Astrocyte of the spinal cord (primary cell): ENCODE data around the gene IRF3.
A peak's percentile ranks its signal among the peaks of the same experiment; 100 is the strongest.

Experiments
- DNase-seq: peaks from one replicate; pipeline ENCODE4 v3.0.0; 2011; ENCODE audit warnings: low read depth, low spot score
- H3K4me3 ChIP-seq: 2 replicates; pipeline ENCODE4 v1.5.1; 2011; ENCODE audit warnings: low read depth, mild to moderate bottlenecking, low read length, moderate library complexity
- CTCF ChIP-seq: IDR thresholded peaks from 2 replicates; pipeline ENCODE4 v1.5.1; 2012; ENCODE audit warnings: low read depth, mild to moderate bottlenecking, low read length, inconsistent platforms
- in situ Hi-C: cut with HindIII; loops from 2 replicates; pipeline ENCODE4 v1.10.0; 2017; ENCODE audit warnings: low sequenced_read_pairs

The IRF3 gene

GRCh38 chr19:49651029-49651819, 14.4 kb downstream of the IRF3 start:
- H3K4me3 ChIP-seq = no peak overlapping the region
- TF ChIP-seq CTCF = no peak
- DNase-seq = no peak
- in situ Hi-C loops = no loop called here

GRCh38 chr19:49646586-49646985, 19.1 kb downstream of the IRF3 start:
- no peak for TF ChIP-seq CTCF
- in situ Hi-C loops = no loop called here
- no peak overlapping the region for H3K4me3 ChIP-seq
- no peak for DNase-seq

- DNase-seq = no peak
- TF ChIP-seq CTCF = no peak
- in situ Hi-C loops = no loop called here
- H3K4me3 ChIP-seq = no peak overlapping the region
Measured at GRCh38 chr19:49645995-49646394, 19.7 kb downstream of the IRF3 start.

- no peak for TF ChIP-seq CTCF
- DNase-seq = no peak
- H3K4me3 ChIP-seq = no peak overlapping the region
- in situ Hi-C loops = no loop called here
Measured at GRCh38 chr19:49645592-49645991, 20.1 kb downstream of the IRF3 start.

- no peak overlapping the region for H3K4me3 ChIP-seq
- TF ChIP-seq CTCF = no peak
- in situ Hi-C loops = no loop called here
- no peak for DNase-seq
Measured at GRCh38 chr19:49643466-49643865, 22.2 kb downstream of the IRF3 start.

GRCh38 chr19:49642492-49643035, 23.1 kb downstream of the IRF3 start:
- TF ChIP-seq CTCF = no peak
- peak overlapping the region; percentile 95 for H3K4me3 ChIP-seq
- DNase-seq = no peak
- in situ Hi-C loops = no loop called here
